H1 (cell line): Measurements from ENCODE around the gene BRD2. TPM values are rescaled to one million over a fixed set of nuclear protein-coding genes. Genes with fewer than 3 reads are reported as not detected.

Experiments used
- CTCF ChIA-PET: fragments of 300-600 bp; sonication (Branson Sonifier 250); formaldehyde crosslinking; loops from one replicate; lab custom pipeline; 2021; ENCODE audit not compliant: partially characterized antibody; lab: Charles Lee
- POLR2A ChIA-PET: fragments of 300-600 bp; sonication (Branson Sonifier 250); formaldehyde crosslinking; loops from one replicate; lab custom pipeline; 2021; ENCODE audit warnings: inconsistent platforms; ENCODE audit not compliant: partially characterized antibody; lab: Charles Lee
- DNase-seq, 2 experiments: peaks; one replicate each; pipeline versions ENCODE4 v3.0.0 to v3.0.0-alpha.2; 2010 to 2022; ENCODE audit warnings: low spot score in 2 of 2, low read depth in 1 of 2, mixed read lengths in 1 of 2
- FAIRE-seq: peaks from 2 replicates; lab custom pipeline; 2011; peaks lifted over from hg19 to GRCh38; lab: Jason Lieb, UNC
- H2AFZ ChIP-seq: 2 replicates; pipeline ENCODE4 v1.8.1; 2012; ENCODE audit warnings: low read length, inconsistent platforms
- H2AK5ac ChIP-seq: 2 replicates; pipeline ENCODE4 v1.6.1; 2013; ENCODE audit warnings: low read depth, low read length
- H2BK120ac ChIP-seq: replicated peaks from 2 replicates; pipeline ENCODE3; 2013; ENCODE audit warnings: low read depth, low read length, inconsistent platforms
- H2BK12ac ChIP-seq: 2 replicates; pipeline ENCODE4 v1.6.1; 2013; ENCODE audit warnings: low read depth, low read length
- H2BK15ac ChIP-seq: 2 replicates; pipeline ENCODE4 v1.6.1; 2013; ENCODE audit warnings: low read length
- H2BK20ac ChIP-seq: 2 replicates; pipeline ENCODE4 v1.6.1; 2013; ENCODE audit warnings: low read length
- H2BK5ac ChIP-seq: 2 replicates; pipeline ENCODE4 v1.6.1; 2013; ENCODE audit warnings: low read depth, low read length
- H3K14ac ChIP-seq: 2 replicates; pipeline ENCODE4 v1.6.1; 2013; ENCODE audit warnings: inconsistent platforms; ENCODE audit not compliant: insufficient read length
- H3K18ac ChIP-seq: 2 replicates; pipeline ENCODE4 v1.6.1; 2013; ENCODE audit warnings: low read length; ENCODE audit errors: extremely low read depth
- H3K23ac ChIP-seq: 2 replicates; pipeline ENCODE4 v1.6.1; 2013; ENCODE audit warnings: inconsistent platforms; ENCODE audit not compliant: insufficient read length
- H3K23me2 ChIP-seq: 2 replicates; pipeline ENCODE4 v1.6.1; 2013; ENCODE audit warnings: low read depth, low read length
- H3K27ac ChIP-seq: 2 replicates; pipeline ENCODE4 v1.6.1; 2011; ENCODE audit warnings: low read depth, low read length, inconsistent platforms
- H3K27me3 ChIP-seq, 4 experiments: replicated peaks in 1 of 4; 1 replicate in 1 of 4; 2 replicates in 3 of 4; pipeline versions ENCODE4 v1.6.1 to v1.8.1; 2011 to 2013; ENCODE audit warnings: low read length in 3 of 4, mild to moderate bottlenecking in 3 of 4, inconsistent platforms in 2 of 4, mixed read lengths in 2 of 4, moderate library complexity in 1 of 4; ENCODE audit not compliant: control insufficient read depth in 3 of 4, insufficient read depth in 3 of 4; ENCODE audit errors: extremely low read depth in 1 of 4
- H3K36me3 ChIP-seq, 4 experiments: 2 replicates each; pipeline versions ENCODE4 v1.6.1 to v1.8.1; 2011 to 2013; ENCODE audit warnings: mild to moderate bottlenecking in 4 of 4, low read length in 3 of 4, moderate library complexity in 2 of 4, control low read depth in 1 of 4, inconsistent platforms in 1 of 4; ENCODE audit not compliant: insufficient read depth in 4 of 4, control insufficient read depth in 2 of 4
- H3K4ac ChIP-seq: replicated peaks from 2 replicates; pipeline ENCODE3; 2013; ENCODE audit warnings: low read length, low read depth, mixed read lengths, inconsistent platforms; ENCODE audit not compliant: insufficient read length
- H3K4me1 ChIP-seq, 4 experiments: replicated peaks in 1 of 4; 1 replicate in 1 of 4; 2 replicates in 3 of 4; pipeline versions ENCODE4 v1.6.1 to v1.8.1; 2011 to 2013; ENCODE audit warnings: low read length in 3 of 4, inconsistent platforms in 2 of 4, mixed read lengths in 1 of 4; ENCODE audit not compliant: insufficient read depth in 4 of 4, control insufficient read depth in 3 of 4
- H3K4me2 ChIP-seq, 2 experiments: 2 replicates each; pipeline versions ENCODE4 v1.6.1 to v1.8.1; 2011 to 2013; ENCODE audit warnings: low read depth in 2 of 2, low read length in 2 of 2, control low read depth in 1 of 2, inconsistent platforms in 1 of 2, mild to moderate bottlenecking in 1 of 2; ENCODE audit not compliant: insufficient read depth in 1 of 2
- H3K4me3 ChIP-seq, 4 experiments: fragments of 200-600, 300-600 bp in 1 of 4; sonication (generic), shearing (Covaris generic), sonication (Bioruptor Twin) in 1 of 4; 2 replicates each; pipeline versions ENCODE4 v1.5.1 to v1.8.1; 2011 to 2016; ENCODE audit warnings: low read length in 4 of 4, low read depth in 3 of 4, control low read depth in 2 of 4, inconsistent platforms in 2 of 4, mild to moderate bottlenecking in 2 of 4, mixed read lengths in 1 of 4, moderate library complexity in 1 of 4; ENCODE audit not compliant: insufficient read depth in 2 of 4; ENCODE audit errors: extremely low read depth in 1 of 4
- H3K56ac ChIP-seq: replicated peaks from 2 replicates; pipeline ENCODE3; 2013; ENCODE audit warnings: low read depth, mild to moderate bottlenecking, mixed read lengths, low read length, inconsistent platforms; ENCODE audit not compliant: insufficient read length
- H3K79me1 ChIP-seq: 2 replicates; pipeline ENCODE4 v1.6.1; 2013; ENCODE audit warnings: low read depth, low read length, control low read depth
- H3K79me2 ChIP-seq, 2 experiments: 2 replicates each; pipeline versions ENCODE4 v1.6.1 to v1.8.1; 2012 to 2013; ENCODE audit warnings: low read length in 2 of 2, mild to moderate bottlenecking in 2 of 2, inconsistent platforms in 1 of 2; ENCODE audit not compliant: insufficient read depth in 2 of 2, control insufficient read depth in 1 of 2
- H3K9ac ChIP-seq, 4 experiments: replicated peaks in 1 of 4; 1 replicate in 1 of 4; 2 replicates in 3 of 4; pipeline versions ENCODE4 v1.6.1 to v1.8.1; 2011 to 2013; ENCODE audit warnings: low read depth in 3 of 4, low read length in 3 of 4, control low read depth in 2 of 4, mild to moderate bottlenecking in 2 of 4, moderate library complexity in 2 of 4, inconsistent platforms in 1 of 4; ENCODE audit errors: extremely low read depth in 1 of 4
- H3K9me3 ChIP-seq, 2 experiments: 2 replicates each; pipeline versions ENCODE4 v1.6.1 to v1.8.1; 2012 to 2013; ENCODE audit warnings: mild to moderate bottlenecking in 2 of 2, moderate library complexity in 2 of 2, control low read depth in 1 of 2, inconsistent platforms in 1 of 2, low read depth in 1 of 2, low read length in 1 of 2, mixed read lengths in 1 of 2; ENCODE audit not compliant: insufficient read depth in 2 of 2
- H4K20me1 ChIP-seq, 2 experiments: replicated peaks in 1 of 2; 2 replicates each; pipeline versions ENCODE3 to v1.8.1; 2011 to 2013; ENCODE audit warnings: inconsistent platforms in 2 of 2, low read length in 2 of 2, mild to moderate bottlenecking in 1 of 2; ENCODE audit not compliant: insufficient read depth in 2 of 2, control insufficient read depth in 1 of 2
- H4K5ac ChIP-seq: 2 replicates; pipeline ENCODE4 v1.6.1; 2013; ENCODE audit warnings: low read length, low read depth, mixed read lengths, inconsistent platforms; ENCODE audit not compliant: insufficient read length
- H4K8ac ChIP-seq: 2 replicates; pipeline ENCODE4 v1.8.0; 2013; ENCODE audit warnings: mild to moderate bottlenecking, moderate library complexity, low read length, inconsistent platforms; ENCODE audit not compliant: insufficient read depth; ENCODE audit errors: extremely low read depth
- H4K91ac ChIP-seq: replicated peaks from 2 replicates; pipeline ENCODE3; 2013; ENCODE audit warnings: low read length, mixed read lengths, inconsistent platforms; ENCODE audit not compliant: insufficient read length
- FOSL1 ChIP-seq: IDR thresholded peaks from 2 replicates; pipeline ENCODE4 v1.6.1; 2011; ENCODE audit warnings: mild to moderate bottlenecking, low read depth, low read length, moderate library complexity; ENCODE audit not compliant: insufficient read depth
- HDAC2 ChIP-seq, 2 experiments: fragments of 300-600 bp in 1 of 2; sonication (generic) in 1 of 2; IDR thresholded peaks; 2 replicates each; pipeline ENCODE4 v1.6.1; 2011 to 2012; ENCODE audit warnings: low read depth in 2 of 2, low read length in 2 of 2, mild to moderate bottlenecking in 2 of 2, moderate library complexity in 2 of 2, borderline replicate concordance in 1 of 2, inconsistent platforms in 1 of 2
- MAFK ChIP-seq: IDR thresholded peaks from 2 replicates; pipeline ENCODE4 v1.6.1; 2012; ENCODE audit warnings: low read depth, mild to moderate bottlenecking, improper control_type of control experiment, low read length
- WGBS, 2 experiments: shearing (Covaris generic) in 1 of 2; methylation state at CpG; one replicate each; pipeline versions ENCODE4 v1.1.6 to v1.1.7; 2013 to 2015; ENCODE audit warnings: low lambda C conversion rate in 2 of 2, mixed read lengths in 2 of 2, inconsistent platforms in 1 of 2, low coverage in 1 of 2, missing lambda C conversion rate in 1 of 2; ENCODE audit not compliant: insufficient replicate concordance in 2 of 2, insufficient coverage in 1 of 2, insufficient read length in 1 of 2; ENCODE audit errors: extremely low coverage in 1 of 2, missing lambda C conversion rate in 1 of 2; 5-methylcytosine and 5-hydroxymethylcytosine counted together
- polyA plus RNA-seq, 7 experiments: library from polyadenylated mRNA; depleted of rRNA in 3 of 7; stranded (reverse) in 5 of 7; unstranded in 2 of 7; fragments of >200 nt in 5 of 7; fragments of 200-250 nt in 2 of 7; gene quantifications; 1 replicate in 5 of 7; 2 replicates in 1 of 7; 4 replicates in 1 of 7; pipeline versions ENCODE4 v1.2.1 to v1.2.3, GENCODE V29; 2011 to 2013; ENCODE audit warnings: missing spikeins in 2 of 7, mixed read lengths in 2 of 7
- total RNA-seq: library from RNA; stranded (reverse); fragmentation: NEBNext Ultra II Directional; extraction: Animal tissue kit (Norgen Biotek cat#: 25700); gene quantifications from 2 replicates; pipeline ENCODE4 v1.2.1, GENCODE V29; 2021

Gene BRD2
- total and polyA plus RNA-seq, 2 of the 8 experiments (the other 6 are each of a cell fraction or from before 2014, with no cell fraction given): 132 to 185 TPM

GRCh38 chr6:33028220-33028849, 59.9 kb downstream of the BRD2 start:
- 69% methylated on average over 1 of the region's 1 CpG; no CpG with 5 or more reads in 1 of the 2 experiments for WGBS, 2 experiments
- Histone ChIP-seq H2AFZ (no peak overlapping the region), H4K20me1 (no peaks in the 10 kb centered on the region), H2BK15ac (no peak overlapping the region), H3K4me3 (no peak overlapping the region), H2BK20ac (no peak overlapping the region), H2BK120ac (no peak overlapping the region), H3K4me2 (no peak overlapping the region), H3K9ac (no peak overlapping the region), H3K36me3 (no peaks in the 10 kb centered on the region), H3K23me2 (no peaks in the 10 kb centered on the region), H3K79me1 (no peaks in the 10 kb centered on the region), H3K9me3 (no peaks in the 10 kb centered on the region), H4K91ac (no peak overlapping the region), H2BK12ac (no peak overlapping the region), H4K8ac (no peak overlapping the region), H3K23ac (no peak overlapping the region), H3K4ac (no peak overlapping the region), H2AK5ac (no peak overlapping the region), H3K18ac (no peak overlapping the region), H3K27ac (no peak overlapping the region), H3K14ac (no peak overlapping the region), H3K27me3 (no peaks in the 10 kb centered on the region; a peak in 1 of 7 replicates), H3K56ac (no peak overlapping the region), H3K4me1 (no peaks in the 10 kb centered on the region), H2BK5ac (no peak overlapping the region), H3K79me2 (no peaks in the 10 kb centered on the region), H4K5ac (no peak overlapping the region)
- POLR2A ChIA-PET: interaction anchor here (0.6 to 2.0 kb wide), 2 partner anchors 10 to 448 kb away, joined by 3 to 6 read pairs; no protein-coding TSS in a partner anchor
- CTCF ChIA-PET: interaction anchor here (0.7 to 1.8 kb wide), 3 partner anchors 21 to 169 kb away, joined by 3 to 7 read pairs (median 3); no protein-coding TSS in a partner anchor
- no peak for FAIRE-seq
- TF ChIP-seq MAFK: no peak
- no peak for TF ChIP-seq HDAC2 (IDR thresholded peaks at IDR 0.05; ENCODE audit: borderline replicate concordance in 1 of 2, low read depth in 2 of 2, low read length in 2 of 2)
- TF ChIP-seq FOSL1: no peak
- no peak for DNase-seq
